Non-pigmented ciliary epithelial cell (primary cell): ENCODE results near the gene RNU1-3.
A peak's percentile ranks its signal among the peaks of the same experiment; 100 is the strongest.
"Not testable (repeated sequence)": the region's sequence is repeated elsewhere in the genome, so short reads cannot be mapped to it uniquely, and the experiment has no call there.

ENCODE experiments used
- DNase-seq: peaks from one replicate; pipeline ENCODE4 v3.0.0-alpha.2; 2010; ENCODE audit warnings: low read depth

RNU1-3 gene

GRCh38 chr1:16651560-16651959, 15.2 kb downstream of the RNU1-3 start:
- DNase-seq: not testable (repeated sequence)

- DNase-seq: not testable (repeated sequence)
Observed at GRCh38 chr1:16649960-16650359, 16.8 kb downstream of the RNU1-3 start.

- not testable (repeated sequence) for DNase-seq
Observed at GRCh38 chr1:16649390-16649789, 17.4 kb downstream of the RNU1-3 start.

GRCh38 chr1:16648756-16649155, 18.0 kb downstream of the RNU1-3 start:
- not testable (repeated sequence) for DNase-seq

GRCh38 chr1:16648250-16648649, 18.5 kb downstream of the RNU1-3 start:
- DNase-seq: not testable (repeated sequence)

- not testable (repeated sequence) for DNase-seq
Observed at GRCh38 chr1:16647179-16648176, 19.3 kb downstream of the RNU1-3 start.

- DNase-seq: not testable (repeated sequence)
Observed at GRCh38 chr1:16646716-16647115, 20.0 kb downstream of the RNU1-3 start.

GRCh38 chr1:16646061-16646664, 20.6 kb downstream of the RNU1-3 start:
- not testable (repeated sequence) for DNase-seq

GRCh38 chr1:16645271-16646060, 21.3 kb downstream of the RNU1-3 start:
- not testable (repeated sequence) for DNase-seq

GRCh38 chr1:16644482-16645270, 22.1 kb downstream of the RNU1-3 start:
- DNase-seq: peak; percentile 65

GRCh38 chr1:16644193-16644481, 22.6 kb downstream of the RNU1-3 start:
- no peak for DNase-seq

GRCh38 chr1:16643476-16644192, 23.1 kb downstream of the RNU1-3 start:
- DNase-seq: not testable (repeated sequence)

GRCh38 chr1:16643001-16643411, 23.7 kb downstream of the RNU1-3 start:
- DNase-seq: not testable (repeated sequence)

- not testable (repeated sequence) for DNase-seq
Observed at GRCh38 chr1:16642025-16642966, 24.5 kb downstream of the RNU1-3 start.

GRCh38 chr1:16641159-16641975, 25.4 kb downstream of the RNU1-3 start:
- DNase-seq: not testable (repeated sequence)

- not testable (repeated sequence) for DNase-seq
Observed at GRCh38 chr1:16639091-16640031, 27.4 kb downstream of the RNU1-3 start.

GRCh38 chr1:16637941-16638778, 28.6 kb downstream of the RNU1-3 start:
- not testable (repeated sequence) for DNase-seq
